ENCODE results near the gene BASP1. TPM values are rescaled to one million over a fixed set of nuclear protein-coding genes. Genes with fewer than 3 reads are reported as not detected.
"Not testable (repeated sequence)": the region's sequence is repeated elsewhere in the genome, so short reads cannot be mapped to it uniquely, and the experiment has no call there.

The BASP1 gene
- polyA plus RNA-seq, 1 donor = 26.3 TPM

DNA sequence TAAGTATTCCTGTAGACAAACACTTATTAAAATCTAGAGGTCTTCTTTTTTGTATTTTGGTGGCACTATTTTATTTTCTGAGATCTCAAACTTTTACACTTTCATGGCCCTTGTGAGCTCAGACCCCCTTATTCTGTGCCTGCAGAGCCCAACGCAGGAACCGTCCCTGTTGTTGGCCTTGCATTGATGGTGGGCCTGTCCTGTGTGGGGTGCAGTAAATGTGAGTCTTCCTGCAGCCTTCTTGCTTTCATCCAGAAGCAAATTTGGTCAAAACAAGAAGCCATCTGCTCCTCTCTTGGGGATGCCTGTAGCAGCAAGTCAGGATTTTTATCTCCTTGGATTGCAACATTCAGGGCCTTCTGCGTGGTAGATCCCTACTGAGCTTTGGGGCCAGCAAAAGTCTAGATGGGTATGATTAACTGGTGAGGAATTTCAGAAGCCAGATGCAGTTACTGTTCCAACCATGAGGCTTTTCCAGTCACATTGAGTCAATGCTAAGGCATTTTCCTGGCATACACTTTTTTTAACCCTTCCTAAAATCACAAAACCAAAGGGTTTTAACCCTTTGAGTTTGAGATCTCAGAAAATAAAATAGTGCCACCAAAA is 31.7 kb downstream of the BASP1 start:
- no CpG with 5 or more reads among the region's 3 CpGs for WGBS (ENCODE audit: insufficient coverage, low lambda C conversion rate)
- Histone ChIP-seq H3K27me3 (ENCODE audit: control insufficient read depth, insufficient read depth, low read length) (no peaks in the 10 kb centered on the region), H3K4me3 (ENCODE audit: low read length) (no peak overlapping the region), H3K36me3 (ENCODE audit: control insufficient read depth, insufficient read depth, low read length) (no peaks in the 10 kb centered on the region), H3K4me1 (ENCODE audit: control insufficient read depth, insufficient read depth, low read length) (no peaks in the 10 kb centered on the region), H3K27ac (ENCODE audit: low read length) (no peak overlapping the region), H3K9me3 (ENCODE audit: control insufficient read depth, low read depth, low read length) (no peaks in the 10 kb centered on the region)
- no peak for DNase-seq

DNA sequence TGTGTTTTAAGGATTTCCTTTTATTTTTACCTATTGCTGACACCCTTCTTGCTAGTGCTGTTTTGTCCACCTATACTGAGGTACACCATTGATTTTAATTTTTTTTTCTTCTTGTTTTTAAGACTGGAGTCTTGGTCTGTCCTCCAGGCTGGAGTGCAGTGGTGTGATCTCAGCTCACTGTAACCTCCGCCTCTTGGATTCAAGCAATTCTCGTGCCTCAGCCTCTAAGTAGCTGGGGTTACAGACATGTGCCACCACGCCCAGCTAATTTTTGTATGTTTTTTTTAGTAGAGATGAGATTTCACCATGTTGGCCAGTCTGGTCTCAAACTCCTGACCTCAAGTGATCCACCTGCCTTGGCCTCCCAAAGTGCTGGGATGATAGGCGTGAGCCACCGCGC is 32.4 kb downstream of the BASP1 start:
- H3K36me3 ChIP-seq (ENCODE audit: control insufficient read depth, insufficient read depth, low read length); H3K27me3 ChIP-seq (ENCODE audit: control insufficient read depth, insufficient read depth, low read length); H3K4me1 ChIP-seq (ENCODE audit: control insufficient read depth, insufficient read depth, low read length); DNase-seq; H3K4me3 ChIP-seq (ENCODE audit: low read length); H3K27ac ChIP-seq (ENCODE audit: low read length); H3K9me3 ChIP-seq (ENCODE audit: control insufficient read depth, low read depth, low read length): not testable (repeated sequence)
- WGBS (ENCODE audit: insufficient coverage, low lambda C conversion rate) = no CpG with 5 or more reads among the region's 6 CpGs

GRCh38 chr5:17252543-17252942 is 35.1 kb downstream of the BASP1 start:
- H3K36me3 ChIP-seq (ENCODE audit: control insufficient read depth, insufficient read depth, low read length) = no peaks in the 10 kb centered on the region
- no CpG with 5 or more reads among the region's 1 CpG for WGBS (ENCODE audit: insufficient coverage, low lambda C conversion rate)
- H3K27ac ChIP-seq (ENCODE audit: low read length) = no peak overlapping the region
- H3K27me3 ChIP-seq (ENCODE audit: control insufficient read depth, insufficient read depth, low read length) = no peaks in the 10 kb centered on the region
- H3K4me1 ChIP-seq (ENCODE audit: control insufficient read depth, insufficient read depth, low read length) = no peaks in the 10 kb centered on the region
- DNase-seq = no peak
- H3K4me3 ChIP-seq (ENCODE audit: low read length) = no peak overlapping the region
- no peaks in the 10 kb centered on the region for H3K9me3 ChIP-seq (ENCODE audit: control insufficient read depth, low read depth, low read length)

- Histone ChIP-seq H3K4me1 (ENCODE audit: control insufficient read depth, insufficient read depth, low read length) (no peaks in the 10 kb centered on the region), H3K27me3 (ENCODE audit: control insufficient read depth, insufficient read depth, low read length) (no peaks in the 10 kb centered on the region), H3K4me3 (ENCODE audit: low read length) (no peak overlapping the region), H3K9me3 (ENCODE audit: control insufficient read depth, low read depth, low read length) (no peaks in the 10 kb centered on the region), H3K36me3 (ENCODE audit: control insufficient read depth, insufficient read depth, low read length) (no peaks in the 10 kb centered on the region), H3K27ac (ENCODE audit: low read length) (no peak overlapping the region)
- WGBS (ENCODE audit: insufficient coverage, low lambda C conversion rate) = 83% methylated on average over 1 of the region's 6 CpGs
- DNase-seq = no peak
These were observed 38.1 kb downstream of the BASP1 start for GRCh38 chr5:17255471-17256021.

- DNase-seq = no peak
- no peaks in the 10 kb centered on the region for H3K9me3 ChIP-seq (ENCODE audit: control insufficient read depth, low read depth, low read length)
- H3K27me3 ChIP-seq (ENCODE audit: control insufficient read depth, insufficient read depth, low read length) = no peaks in the 10 kb centered on the region
These were observed 38.7 kb downstream of the BASP1 start for GRCh38 chr5:17256171-17256570.

DNA sequence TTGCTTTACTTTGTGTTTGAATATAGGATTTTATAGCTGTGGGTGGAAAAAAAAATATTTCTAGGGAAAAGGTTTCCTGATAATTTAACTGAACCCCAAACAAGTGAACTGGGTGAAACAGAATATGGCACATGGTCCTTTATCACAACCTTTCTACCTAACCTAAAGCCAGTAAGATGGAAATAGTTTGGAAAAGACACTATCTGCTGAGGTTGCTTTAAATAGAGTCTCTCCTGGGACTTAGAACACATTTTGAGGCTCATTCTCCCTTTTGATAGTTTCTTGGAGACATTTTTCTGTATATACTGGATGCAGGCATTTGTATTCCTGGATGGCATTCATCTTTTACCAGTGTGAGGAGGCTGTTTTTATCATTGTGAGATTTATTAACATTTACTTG is 39.4 kb downstream of the BASP1 start:
- DNase-seq = no peak
- no peaks in the 10 kb centered on the region for H3K36me3 ChIP-seq (ENCODE audit: control insufficient read depth, insufficient read depth, low read length)
- no peaks in the 10 kb centered on the region for H3K27me3 ChIP-seq (ENCODE audit: control insufficient read depth, insufficient read depth, low read length)
- no peaks in the 10 kb centered on the region for H3K9me3 ChIP-seq (ENCODE audit: control insufficient read depth, low read depth, low read length)
- no peak overlapping the region for H3K4me3 ChIP-seq (ENCODE audit: low read length)
- H3K4me1 ChIP-seq (ENCODE audit: control insufficient read depth, insufficient read depth, low read length) = no peaks in the 10 kb centered on the region
- H3K27ac ChIP-seq (ENCODE audit: low read length) = no peak overlapping the region

More at GRCh38 chr5:17256171-17256570, 38.7 kb downstream of the BASP1 start:
- 83% methylated on average over 1 of the region's 3 CpGs for WGBS (ENCODE audit: insufficient coverage, low lambda C conversion rate)
- Histone ChIP-seq H3K27ac (ENCODE audit: low read length) (no peak overlapping the region), H3K36me3 (ENCODE audit: control insufficient read depth, insufficient read depth, low read length) (no peaks in the 10 kb centered on the region), H3K4me1 (ENCODE audit: control insufficient read depth, insufficient read depth, low read length) (no peaks in the 10 kb centered on the region), H3K4me3 (ENCODE audit: low read length) (no peak overlapping the region)

- H3K4me3 ChIP-seq (ENCODE audit: low read length) = no peak overlapping the region
- H3K9me3 ChIP-seq (ENCODE audit: control insufficient read depth, low read depth, low read length) = no peaks in the 10 kb centered on the region
- H3K27ac ChIP-seq (ENCODE audit: low read length) = no peak overlapping the region
- no peaks in the 10 kb centered on the region for H3K36me3 ChIP-seq (ENCODE audit: control insufficient read depth, insufficient read depth, low read length)
- no peak for DNase-seq
- H3K27me3 ChIP-seq (ENCODE audit: control insufficient read depth, insufficient read depth, low read length) = no peaks in the 10 kb centered on the region
- H3K4me1 ChIP-seq (ENCODE audit: control insufficient read depth, insufficient read depth, low read length) = no peaks in the 10 kb centered on the region
- no CpG with 5 or more reads among the region's 5 CpGs for WGBS (ENCODE audit: insufficient coverage, low lambda C conversion rate)
These were observed 40.4 kb downstream of the BASP1 start for GRCh38 chr5:17257705-17258273.

GRCh38 chr5:17258431-17258830 is 41.0 kb downstream of the BASP1 start:
- no CpG with 5 or more reads among the region's 2 CpGs for WGBS (ENCODE audit: insufficient coverage, low lambda C conversion rate)
- no peak for DNase-seq
- no peaks in the 10 kb centered on the region for H3K4me1 ChIP-seq (ENCODE audit: control insufficient read depth, insufficient read depth, low read length)
- H3K9me3 ChIP-seq (ENCODE audit: control insufficient read depth, low read depth, low read length) = no peaks in the 10 kb centered on the region
- no peak overlapping the region for H3K27ac ChIP-seq (ENCODE audit: low read length)
- no peaks in the 10 kb centered on the region for H3K27me3 ChIP-seq (ENCODE audit: control insufficient read depth, insufficient read depth, low read length)
- H3K36me3 ChIP-seq (ENCODE audit: control insufficient read depth, insufficient read depth, low read length) = no peaks in the 10 kb centered on the region
- H3K4me3 ChIP-seq (ENCODE audit: low read length) = no peak overlapping the region

- not testable (repeated sequence) for H3K27me3 ChIP-seq (ENCODE audit: control insufficient read depth, insufficient read depth, low read length); H3K4me1 ChIP-seq (ENCODE audit: control insufficient read depth, insufficient read depth, low read length); H3K4me3 ChIP-seq (ENCODE audit: low read length); H3K27ac ChIP-seq (ENCODE audit: low read length); H3K36me3 ChIP-seq (ENCODE audit: control insufficient read depth, insufficient read depth, low read length); DNase-seq; H3K9me3 ChIP-seq (ENCODE audit: control insufficient read depth, low read depth, low read length)
- 83% methylated on average over 1 of the region's 4 CpGs for WGBS (ENCODE audit: insufficient coverage, low lambda C conversion rate)
These were observed 41.6 kb downstream of the BASP1 start for GRCh38 chr5:17259012-17259411.

GRCh38 chr5:17259630-17260257 is 42.3 kb downstream of the BASP1 start:
- H3K9me3 ChIP-seq (ENCODE audit: control insufficient read depth, low read depth, low read length) = no peaks in the 10 kb centered on the region

More at GRCh38 chr5:17259630-17260257, 42.3 kb downstream of the BASP1 start:
- Histone ChIP-seq H3K4me3 (ENCODE audit: low read length) (no peak overlapping the region), H3K36me3 (ENCODE audit: control insufficient read depth, insufficient read depth, low read length) (no peaks in the 10 kb centered on the region), H3K27ac (ENCODE audit: low read length) (no peak overlapping the region), H3K27me3 (ENCODE audit: control insufficient read depth, insufficient read depth, low read length) (no peaks in the 10 kb centered on the region), H3K4me1 (ENCODE audit: control insufficient read depth, insufficient read depth, low read length) (no peaks in the 10 kb centered on the region)
- DNase-seq = no peak
- 70% methylated on average over 2 of the region's 5 CpGs for WGBS (ENCODE audit: insufficient coverage, low lambda C conversion rate)
